Stimulated activated CD8-positive, alpha-beta memory T cell treated with anti-CD3 and anti-CD28 coated beads, Interleukin-2, amount 100 ng/mL, for 48 hours (primary cell): ENCODE results near the gene CGNL1.
A peak's percentile ranks its signal among the peaks of the same experiment; 100 is the strongest.

Experiments used
- DNase-seq, 2 donors: peaks; one replicate each; pipeline ENCODE4 v3.0.0-alpha.2; 2020; ENCODE audit warnings: low read depth in 2 of 2

The CGNL1 gene

DNA sequence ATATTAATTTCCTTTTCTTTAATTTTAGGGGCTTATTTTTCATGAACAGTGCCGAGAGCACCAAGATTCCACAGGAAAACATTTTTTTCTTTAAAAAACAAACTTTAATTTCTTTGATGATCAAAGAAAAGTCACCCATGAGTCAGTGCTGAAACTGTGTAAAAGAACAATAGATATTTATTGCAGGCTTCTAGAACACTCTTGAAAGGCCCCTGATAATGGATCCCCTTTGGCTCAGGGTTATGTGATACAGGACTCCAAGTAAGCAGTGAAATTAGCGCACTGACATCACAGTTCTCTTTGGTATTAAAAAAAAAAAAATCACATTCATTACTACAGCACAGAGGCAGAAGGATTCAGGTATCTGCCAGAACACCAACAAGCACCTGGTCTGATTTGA is 149.3 kb downstream of the CGNL1 start:
- no peak for DNase-seq

DNA sequence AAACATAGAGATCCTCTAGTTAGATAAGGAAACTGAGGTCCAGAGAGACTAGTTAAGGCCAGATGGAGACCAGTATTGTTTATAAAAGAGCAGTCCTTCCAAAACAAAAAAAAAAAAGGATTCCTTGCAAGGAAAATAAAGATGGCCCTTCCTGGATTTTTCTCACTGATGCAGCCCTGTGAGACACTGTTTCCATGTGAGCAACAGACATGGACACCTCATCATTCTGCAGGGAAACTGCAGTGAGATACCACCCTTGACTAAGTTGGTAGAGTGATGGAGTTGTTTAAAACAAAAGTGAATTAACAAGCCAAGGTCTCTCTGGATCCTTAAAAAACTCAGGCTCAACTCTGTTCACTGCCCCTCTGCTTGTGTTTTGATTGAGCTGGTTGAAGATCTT is 149.8 kb downstream of the CGNL1 start:
- no peak for DNase-seq

DNA sequence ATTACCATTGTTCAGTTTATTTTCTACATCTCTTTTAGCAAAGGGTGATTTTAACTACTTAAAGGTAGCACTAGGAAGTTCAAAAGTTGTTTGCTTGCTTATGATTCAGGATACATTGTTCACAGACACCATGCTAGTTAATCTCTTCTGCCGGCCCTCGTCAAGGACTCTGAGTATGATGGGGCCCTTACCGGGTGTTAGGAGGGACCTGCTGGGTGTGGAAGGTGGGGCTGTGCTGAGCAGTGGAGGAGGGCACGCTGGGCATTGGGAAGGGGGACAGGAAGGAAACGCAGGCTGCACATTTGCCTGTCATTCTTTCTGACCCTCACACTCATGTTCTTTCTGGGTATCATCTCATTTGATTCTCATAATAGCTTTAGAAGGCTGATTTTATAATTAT is 150.3 kb downstream of the CGNL1 start:
- no peak for DNase-seq

DNA sequence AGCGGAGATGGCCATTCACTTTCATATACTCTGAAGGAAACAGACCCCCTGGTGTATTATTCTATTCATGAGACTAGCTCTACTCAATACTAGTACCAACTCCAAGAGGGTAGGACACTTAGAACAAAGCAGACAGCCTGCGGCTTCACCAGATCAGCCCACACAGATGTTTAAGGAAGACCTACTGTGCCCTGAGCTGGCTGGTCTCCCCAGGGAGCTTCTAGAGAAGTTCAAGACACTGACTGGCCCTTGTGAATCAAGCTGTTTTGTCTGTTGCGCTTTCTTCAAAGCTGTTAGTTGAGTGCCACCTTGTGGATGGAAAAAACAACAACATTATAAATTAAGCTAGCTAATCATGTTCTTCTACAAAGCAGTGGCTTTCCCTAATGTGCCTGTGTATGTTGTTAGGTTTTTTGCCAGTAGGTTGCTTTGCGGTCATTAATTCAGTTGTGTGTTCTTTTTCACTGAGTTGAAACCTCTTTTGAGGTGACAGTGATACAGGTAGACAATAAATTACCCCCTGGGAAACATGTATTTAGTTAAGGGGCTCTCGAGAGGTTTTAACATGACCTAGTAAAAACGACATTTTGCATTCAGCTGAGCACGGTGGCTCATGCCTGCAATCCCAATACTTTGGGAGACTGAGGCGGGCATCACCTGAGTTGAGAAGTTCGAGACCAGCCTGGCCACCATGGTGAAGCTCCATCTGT is 151.2 kb downstream of the CGNL1 start:
- no peak for DNase-seq

DNA sequence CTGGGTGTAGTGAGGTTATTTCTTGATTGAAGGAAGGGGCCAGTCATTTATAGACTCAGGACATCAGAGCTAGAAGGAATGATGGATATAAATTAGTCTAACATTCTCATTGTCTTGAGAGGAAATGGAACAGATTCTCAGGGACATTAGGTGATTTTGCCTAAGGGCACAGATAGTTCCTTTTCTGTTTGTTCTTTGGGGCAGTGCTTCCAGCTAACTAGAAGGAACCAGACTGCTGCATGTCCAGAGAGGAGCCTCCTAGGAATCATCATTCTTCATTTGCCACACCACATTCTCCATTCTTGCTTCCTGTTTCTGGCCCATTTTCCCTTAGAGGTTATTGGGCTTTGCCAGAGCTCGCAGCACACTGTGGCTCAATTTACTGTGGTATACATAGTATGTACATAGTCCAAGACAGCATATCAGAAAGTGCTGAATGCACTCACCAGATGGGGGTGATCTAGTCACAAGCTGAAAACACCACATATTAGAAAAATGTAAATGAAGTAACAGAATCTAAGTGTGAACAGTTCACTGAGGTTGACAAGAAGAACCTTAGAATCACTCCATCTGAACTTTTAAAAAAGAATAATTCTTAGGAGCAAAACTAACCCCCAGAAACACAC is 152.7 kb downstream of the CGNL1 start:
- DNase-seq = no peak

DNA sequence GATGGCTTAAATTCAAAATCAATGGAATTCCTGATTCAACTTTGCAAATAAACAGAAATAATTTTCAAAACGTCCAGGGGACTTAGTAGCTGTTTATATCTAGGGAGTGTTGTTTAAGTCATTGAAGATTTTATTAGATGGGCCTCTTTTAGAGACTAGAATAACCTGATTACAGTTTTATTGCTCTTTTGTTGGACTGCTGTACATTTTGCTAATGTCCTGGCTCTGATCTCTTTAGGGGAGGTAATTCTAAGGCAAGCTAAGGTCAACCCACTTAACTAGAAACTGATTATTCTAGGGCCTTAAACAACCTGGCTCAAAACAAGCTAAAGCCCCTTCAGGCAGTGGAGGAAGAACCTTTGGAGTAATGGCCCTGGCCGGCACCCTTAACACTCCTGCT is 153.4 kb downstream of the CGNL1 start:
- no peak for DNase-seq

DNA sequence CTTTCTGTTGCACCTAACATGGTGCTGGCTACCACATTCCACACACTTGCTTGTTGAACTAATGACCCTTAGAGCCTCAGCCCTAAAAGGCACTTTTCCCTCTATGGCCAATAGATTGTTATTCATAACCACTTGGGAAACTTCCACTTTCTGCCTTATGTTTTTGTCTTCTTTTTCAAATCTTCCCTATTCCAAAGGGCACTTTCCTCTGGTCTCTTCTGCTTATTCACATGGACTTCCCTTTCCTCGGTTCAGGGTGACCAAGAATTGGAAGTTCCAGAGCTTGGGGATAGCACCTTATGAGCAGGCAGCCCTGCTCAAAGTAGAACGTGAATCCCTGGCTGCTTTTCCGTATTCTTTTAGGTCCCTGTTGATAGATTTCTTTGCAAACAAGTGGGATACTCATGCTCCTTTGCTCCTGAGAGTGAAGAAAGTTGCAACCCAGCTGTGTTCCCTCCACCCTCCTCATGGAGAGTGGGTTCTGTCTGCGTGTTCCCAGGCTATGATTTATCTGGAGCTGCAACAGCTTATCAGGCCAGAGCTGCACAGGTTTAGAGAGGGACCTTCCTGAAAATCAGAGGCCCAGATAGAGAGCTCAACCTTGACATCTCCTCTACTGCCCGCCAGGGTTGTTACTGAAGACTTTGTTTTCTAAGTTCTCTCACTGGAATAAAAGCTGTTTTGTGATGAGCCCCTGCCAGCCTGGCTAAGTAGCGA is 156.6 kb downstream of the CGNL1 start:
- DNase-seq = no peak

DNA sequence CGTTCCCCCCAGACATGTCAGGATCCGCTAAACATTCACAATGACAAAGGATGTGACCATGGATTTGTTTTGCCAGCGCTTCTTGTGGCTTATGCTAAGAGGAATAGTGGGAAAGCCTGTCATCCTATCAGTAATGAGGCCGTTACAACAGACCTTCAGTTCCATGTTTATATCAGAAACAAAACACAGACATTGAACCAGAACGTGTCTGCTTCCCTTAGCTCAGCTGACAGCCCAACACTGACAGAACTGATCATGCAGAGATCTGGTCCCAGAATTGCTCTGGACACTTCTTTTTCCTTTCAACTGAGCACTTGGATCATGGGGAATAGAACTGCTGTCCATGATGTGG is 157.1 kb downstream of the CGNL1 start:
- no peak for DNase-seq

DNA sequence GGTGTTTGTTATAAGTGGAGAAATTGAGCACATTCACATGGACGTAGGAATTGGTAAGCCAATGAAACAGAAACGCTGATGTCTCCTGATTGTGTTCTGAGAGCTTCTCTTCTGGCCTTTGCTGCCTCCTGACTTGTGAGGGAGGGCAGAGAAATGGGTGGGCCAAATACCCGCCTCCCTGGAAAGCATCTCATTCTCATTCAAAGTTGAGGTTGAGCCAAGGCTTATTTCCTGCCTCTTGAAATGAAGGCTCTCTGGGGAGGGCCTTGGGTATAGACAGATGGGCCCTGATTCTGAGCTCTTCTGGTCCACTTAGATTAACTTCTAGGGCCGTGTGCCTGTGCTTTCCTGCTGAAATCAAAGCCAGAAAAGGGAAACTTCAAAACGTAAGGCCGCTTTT is 158.0 kb downstream of the CGNL1 start:
- DNase-seq = no peak

DNA sequence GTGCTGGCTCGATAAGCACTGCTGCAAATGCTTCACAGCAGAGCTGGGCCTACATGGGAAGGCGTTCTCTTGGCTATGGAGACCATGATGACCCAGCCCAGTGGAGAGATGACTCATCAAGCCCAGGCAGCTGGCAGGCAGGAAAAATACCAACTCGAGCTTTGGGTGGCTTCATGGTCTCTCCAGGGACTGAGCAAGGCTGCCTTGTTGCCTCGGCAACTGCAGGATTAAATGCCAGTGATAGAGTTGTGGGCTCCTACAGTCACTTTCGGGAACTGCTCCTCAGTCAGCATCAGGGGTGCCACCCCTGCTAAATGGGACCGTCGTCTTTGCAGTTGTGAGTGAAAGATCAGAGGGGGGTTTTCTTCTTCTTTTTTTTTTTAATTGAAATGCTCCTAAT is 160.8 kb downstream of the CGNL1 start:
- no peak for DNase-seq

DNA sequence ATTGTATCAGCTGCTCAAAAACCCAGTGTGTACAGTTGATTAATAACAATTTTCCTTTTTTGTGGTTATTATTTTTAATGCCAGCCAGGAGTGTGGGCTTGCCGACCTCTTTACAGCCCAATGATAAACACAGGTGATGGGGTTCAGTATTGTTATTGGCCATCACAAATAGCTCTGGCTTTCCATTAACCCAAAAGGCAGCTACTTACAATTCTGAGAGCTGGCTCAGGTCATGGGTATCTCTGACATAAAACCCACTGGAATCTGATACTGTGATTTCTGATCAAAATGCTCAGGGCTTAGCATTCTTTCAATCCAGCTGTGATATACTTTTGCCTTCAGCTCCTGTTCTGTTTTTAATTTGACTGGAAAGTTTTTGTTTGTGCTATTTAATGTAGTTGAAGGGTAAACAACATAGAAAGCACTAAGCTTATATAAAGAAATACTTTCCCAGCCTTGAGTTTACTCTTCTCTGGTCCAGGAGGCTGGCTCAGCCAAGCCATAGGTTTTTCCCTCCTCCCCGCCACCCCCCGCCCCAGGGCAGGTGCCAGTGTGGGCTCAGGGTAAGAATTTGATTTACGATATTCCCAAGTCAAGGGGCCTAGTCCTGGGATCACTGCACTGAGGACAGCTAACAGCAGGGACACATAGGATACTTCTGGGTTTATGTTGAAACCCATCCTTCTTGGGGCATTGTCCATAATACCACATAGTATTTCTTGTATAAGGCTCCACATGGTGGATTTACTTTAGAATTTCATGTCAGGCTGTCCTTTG is 161.4 kb downstream of the CGNL1 start:
- DNase-seq = no peak

DNA sequence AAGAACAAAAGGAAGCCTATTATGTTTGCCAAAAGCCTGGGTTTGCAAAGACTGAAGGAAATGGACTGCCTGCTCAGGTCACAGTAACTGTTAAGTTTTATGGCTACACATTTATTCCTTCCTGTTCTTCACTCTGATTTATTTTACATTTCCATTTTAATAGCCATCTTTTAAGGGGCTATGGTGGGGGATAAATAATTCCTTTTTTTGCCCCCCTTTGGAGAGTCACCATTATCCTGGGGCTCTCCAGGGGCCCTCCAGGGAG is 161.9 kb downstream of the CGNL1 start:
- DNase-seq = no peak

DNA sequence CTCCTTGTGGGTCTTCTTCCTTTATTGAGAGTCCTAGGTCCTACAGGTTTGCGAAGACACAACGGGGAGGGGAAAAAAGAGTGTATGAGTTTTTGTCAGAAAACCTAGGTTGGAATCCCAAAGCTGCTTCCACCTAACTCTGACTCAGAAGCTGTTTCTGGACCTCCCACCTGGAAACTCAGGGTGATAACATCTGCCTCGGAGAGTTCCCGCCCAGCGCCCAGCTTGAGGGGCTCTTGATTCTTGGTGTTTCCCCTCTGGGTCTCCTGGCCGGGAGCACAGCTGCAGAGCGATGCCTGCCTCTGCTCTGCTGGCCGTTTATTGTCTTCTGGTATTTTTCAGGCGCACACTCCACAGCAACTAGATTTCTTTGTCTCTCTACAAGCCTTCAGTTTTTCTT is 162.5 kb downstream of the CGNL1 start:
- no peak for DNase-seq

DNA sequence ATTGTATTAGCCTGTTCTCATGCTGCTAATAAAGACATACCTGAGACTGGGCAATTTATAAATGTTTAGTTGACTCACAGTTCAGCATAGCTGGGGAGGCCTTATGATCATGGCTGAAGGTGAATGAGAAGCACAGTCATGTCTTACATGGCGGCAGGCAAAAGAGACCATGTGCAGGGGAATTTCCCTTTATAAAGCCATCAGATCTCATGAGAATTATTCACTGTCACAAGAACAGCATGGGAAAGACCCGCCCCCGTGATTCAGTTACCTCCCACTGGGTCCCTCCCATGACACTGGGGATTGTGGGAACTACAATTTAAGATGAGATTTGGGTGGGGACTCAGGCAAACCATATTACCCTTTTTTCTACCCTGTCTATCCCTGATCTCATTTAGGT is 163.9 kb downstream of the CGNL1 start:
- DNase-seq = no peak

DNA sequence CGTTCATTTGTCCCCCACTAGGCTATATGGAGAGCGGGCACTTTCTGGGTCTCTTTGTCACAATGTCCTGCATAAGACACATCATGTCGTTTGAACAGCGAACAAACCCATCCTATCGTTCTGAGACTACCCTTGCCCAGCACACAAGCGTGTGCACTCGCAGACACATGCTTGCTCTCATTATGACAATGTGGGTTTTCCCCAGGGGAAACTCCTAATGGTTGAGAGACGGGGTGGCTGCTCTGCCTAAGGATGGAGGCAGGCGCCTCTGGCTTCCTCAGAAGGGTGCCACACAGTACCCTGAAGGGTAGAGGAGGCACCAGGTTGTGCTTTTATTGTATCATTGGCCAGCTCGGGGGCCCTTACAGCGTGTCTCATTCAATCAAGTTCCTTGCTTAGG is 164.4 kb downstream of the CGNL1 start:
- DNase-seq = no peak

DNA sequence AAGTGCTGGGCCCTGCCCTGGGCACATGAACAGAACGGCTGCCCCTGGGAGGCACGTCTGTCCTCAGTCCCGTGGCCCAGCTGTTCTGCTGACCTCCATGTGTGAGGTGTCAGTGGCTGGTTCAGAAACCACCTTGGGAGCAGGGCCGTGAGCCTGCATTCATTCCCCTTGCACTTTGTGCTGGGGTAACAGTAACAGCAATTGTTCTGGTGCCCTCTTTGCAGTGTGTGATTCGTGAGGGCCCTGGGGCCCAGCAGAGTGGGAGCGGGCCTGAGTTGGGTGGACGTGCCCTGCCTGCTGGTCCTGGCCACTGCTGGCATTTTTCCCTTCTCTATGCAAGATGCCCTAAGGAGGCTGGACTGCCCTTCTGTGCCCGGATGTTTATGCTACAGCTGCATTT is 165.0 kb downstream of the CGNL1 start:
- no peak for DNase-seq

DNA sequence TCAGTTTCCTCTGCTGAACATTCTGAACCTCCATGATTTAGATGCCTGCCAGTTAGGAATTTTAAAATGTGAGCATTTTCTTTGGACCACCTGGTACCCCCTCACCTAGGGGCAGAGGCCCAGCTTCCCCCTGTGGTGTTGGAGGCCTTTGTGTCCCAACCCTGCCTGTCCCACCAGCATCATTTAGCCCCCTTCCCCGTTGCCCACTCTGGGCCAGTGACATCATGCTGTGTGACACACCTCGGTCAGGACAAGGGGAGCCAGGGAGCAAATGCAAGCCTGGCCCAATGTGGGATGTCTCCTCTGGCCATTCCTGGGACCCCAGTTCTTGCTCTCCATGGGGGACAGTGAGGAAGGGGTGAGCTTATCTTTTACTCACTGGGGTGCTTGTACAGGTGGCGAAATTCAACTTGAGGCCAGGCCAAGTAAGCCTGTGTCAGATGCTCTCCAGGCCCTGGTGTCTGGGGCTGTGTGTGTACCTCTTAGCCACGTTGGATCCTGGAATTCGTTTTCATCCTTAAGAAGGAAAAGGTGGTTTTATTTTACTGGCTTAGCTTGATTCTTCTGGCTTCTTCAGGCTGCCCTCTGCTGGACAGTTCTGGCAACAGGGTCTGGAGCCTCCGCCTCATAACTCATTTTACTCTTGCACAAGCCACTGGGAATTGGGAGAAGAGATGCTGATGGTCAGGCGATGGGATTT is 165.7 kb downstream of the CGNL1 start:
- DNase-seq = peak in 1 of 2 donors; percentile 29

DNA sequence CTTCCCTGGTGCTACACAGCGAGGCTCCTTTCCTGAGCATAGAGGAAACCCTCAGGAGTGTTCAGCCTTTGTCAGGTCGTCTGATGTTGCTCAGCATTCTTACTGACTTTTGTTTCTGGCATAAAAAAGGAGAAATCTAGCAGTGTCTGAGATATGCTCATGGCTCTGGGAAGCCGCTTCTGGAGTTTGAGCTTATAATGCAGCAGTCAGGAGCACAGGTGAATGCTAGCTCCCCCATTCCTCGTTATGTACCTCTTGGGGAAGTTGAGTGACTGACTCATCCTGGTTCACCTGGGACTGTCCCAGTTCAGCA is 166.2 kb downstream of the CGNL1 start:
- no peak for DNase-seq

DNA sequence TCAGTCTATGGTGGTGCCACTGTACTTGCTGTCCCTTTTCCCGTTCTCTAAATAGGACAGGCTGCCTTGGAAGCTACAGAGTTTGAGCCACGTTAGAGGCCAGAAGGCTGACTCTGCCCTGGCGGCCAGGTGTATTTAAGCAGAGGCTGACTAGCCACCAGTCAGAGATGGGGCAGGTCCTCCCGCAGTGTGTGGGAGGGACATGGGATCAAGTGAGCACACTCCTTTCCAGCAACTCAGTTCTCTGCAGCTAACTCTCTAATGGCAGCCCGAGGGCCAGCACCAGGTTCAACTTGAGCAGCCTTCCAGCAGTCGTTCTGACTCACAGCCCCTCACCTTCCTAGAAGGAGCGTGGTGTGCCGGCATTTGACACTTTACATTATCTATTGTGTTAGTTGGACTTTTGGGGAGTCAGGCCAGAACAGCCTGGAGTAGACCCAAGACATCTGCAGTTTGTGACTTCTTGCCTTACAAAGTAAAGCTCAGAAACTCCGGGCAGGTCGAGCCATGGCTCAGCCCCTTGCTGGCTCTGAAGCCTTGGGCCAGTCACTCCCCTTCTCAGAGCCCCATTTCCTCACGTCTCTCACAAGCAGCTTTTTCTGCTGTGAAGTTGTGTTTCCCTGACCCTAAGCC is 168.7 kb downstream of the CGNL1 start:
- DNase-seq = no peak

DNA sequence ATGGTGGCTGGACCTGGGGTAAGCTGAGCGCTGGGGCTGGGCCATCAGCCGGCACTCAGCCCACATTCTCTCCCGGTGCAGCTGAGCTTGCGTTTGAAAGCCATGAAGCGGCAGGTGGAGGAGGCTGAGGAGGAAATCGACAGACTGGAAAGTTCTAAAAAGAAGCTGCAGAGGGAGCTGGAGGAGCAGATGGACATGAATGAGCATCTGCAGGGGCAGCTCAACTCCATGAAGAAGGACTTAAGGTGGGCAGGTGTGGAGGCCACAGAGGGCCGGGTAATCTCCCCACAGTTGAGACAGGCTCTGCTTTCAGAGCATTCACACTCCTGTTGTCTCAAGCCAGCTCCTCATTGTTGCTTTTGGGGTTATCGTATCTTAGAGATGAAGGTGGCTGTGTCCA is 169.7 kb downstream of the CGNL1 start:
- DNase-seq = no peak

DNA sequence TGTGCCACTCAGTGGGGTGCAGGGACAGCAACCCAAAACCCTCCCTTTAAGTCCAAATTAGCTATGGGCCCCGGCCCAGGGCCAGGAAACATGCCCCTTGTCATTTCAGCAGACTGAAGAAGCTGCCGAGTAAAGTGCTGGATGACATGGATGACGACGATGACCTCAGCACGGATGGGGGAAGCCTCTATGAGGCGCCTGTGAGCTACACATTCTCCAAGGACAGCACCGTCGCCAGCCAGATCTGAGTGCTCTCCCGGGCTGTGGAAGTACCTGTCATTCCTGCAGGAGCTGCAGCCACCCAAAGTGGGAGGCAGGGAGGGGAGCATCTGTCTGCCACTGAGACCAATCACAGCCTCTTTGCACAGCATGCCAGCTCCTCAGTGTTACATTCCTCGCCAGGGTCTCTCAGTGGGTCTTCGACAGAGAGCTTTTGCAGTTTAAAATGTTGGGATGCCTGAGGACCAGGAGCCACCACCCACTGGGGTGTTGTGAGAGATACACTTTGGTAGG is 171.0 kb downstream of the CGNL1 start:
- no peak for DNase-seq

DNA sequence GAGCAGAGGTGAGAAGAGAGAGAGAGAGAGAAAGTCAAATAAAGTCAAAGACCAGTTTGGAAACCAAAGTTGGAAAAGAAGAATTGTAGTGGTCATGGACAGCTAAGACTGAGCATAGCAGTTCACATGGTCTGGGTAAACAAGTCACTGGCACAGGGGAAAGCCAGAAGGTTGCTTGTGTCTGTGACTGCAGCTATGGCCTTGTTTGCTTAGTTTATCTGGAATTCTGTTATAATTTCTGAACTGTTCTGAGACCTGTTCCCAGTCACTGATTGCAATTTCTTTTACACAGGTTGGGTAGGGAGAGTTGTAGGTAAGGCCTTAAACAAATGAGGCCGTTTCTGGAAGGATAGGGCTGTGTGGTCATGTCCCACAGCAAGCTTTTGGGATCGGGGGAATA is 172.0 kb downstream of the CGNL1 start:
- no peak for DNase-seq
